Activated T-cell treated with anti-CD3 and anti-CD28 coated beads for 48 hours (primary cell): ENCODE data around the gene ENTR1.

Source experiments
- DNase-seq: peaks from one replicate; pipeline ENCODE4 v3.0.0-alpha.2; 2020; ENCODE audit warnings: low read depth

Gene ENTR1

GRCh38 chr9:136377341-136378169, 32.9 kb downstream of the ENTR1 start:
- DNase-seq = no peak

DNA sequence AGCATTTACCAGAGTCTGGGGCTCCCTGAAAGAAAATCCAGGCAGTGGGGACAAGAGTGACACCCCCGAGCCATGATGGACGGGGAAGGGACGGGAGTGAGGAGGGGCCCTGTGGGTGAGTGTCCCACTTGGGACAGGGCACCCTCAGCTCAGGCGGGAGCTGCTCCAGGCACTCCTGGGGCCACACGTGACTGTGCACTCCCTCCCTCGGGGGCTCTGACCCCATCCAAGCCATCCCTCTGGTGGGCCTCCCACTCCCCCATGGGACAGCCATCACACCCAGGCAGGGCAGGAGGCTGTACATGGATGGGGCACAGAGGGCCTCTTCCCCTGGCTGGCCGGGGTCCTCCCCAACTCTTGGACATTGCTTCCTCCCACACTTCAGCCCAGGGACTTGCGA, 34.0 kb downstream of the ENTR1 start:
- DNase-seq = no peak

DNA sequence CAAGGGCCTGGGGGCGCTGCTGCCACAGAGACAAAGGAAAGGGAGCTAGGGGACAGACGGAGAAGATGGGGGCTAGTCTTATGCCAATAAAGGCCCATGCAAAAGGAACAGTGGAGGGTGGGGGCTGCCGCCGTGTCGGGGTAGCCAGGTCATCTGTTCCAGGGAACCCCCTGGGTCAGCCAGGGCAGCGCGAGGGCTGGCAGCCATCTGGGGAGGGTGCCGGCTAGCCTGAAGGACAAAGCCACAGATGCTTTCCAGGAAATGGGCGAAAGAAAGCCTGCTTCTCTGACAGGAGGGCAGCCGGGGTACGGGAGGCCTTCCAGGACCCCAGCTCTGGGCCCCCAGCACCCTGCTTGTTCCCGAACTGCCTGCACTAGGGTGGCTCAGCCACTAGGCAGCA, 35.3 kb downstream of the ENTR1 start:
- no peak for DNase-seq

DNA sequence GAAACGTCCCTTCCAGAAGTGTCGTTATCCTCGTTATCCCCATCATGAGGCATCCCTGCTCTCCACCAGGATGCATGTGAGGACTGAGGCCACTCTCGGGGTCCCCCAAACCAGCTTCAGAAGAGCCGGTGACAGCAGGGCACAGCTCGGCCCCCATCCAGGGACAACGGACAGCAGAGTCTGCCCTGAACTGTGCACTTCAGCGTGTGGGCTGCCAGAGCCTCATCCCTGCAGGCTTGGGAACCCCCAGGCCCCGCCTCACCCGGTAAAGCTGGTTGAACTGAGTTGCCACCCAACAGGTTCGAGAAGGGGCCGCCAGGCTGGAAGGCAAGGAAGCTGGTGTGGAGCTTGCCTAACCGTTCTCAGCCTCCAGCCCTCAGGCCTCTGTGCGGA, 36.2 kb downstream of the ENTR1 start:
- no peak for DNase-seq

DNA sequence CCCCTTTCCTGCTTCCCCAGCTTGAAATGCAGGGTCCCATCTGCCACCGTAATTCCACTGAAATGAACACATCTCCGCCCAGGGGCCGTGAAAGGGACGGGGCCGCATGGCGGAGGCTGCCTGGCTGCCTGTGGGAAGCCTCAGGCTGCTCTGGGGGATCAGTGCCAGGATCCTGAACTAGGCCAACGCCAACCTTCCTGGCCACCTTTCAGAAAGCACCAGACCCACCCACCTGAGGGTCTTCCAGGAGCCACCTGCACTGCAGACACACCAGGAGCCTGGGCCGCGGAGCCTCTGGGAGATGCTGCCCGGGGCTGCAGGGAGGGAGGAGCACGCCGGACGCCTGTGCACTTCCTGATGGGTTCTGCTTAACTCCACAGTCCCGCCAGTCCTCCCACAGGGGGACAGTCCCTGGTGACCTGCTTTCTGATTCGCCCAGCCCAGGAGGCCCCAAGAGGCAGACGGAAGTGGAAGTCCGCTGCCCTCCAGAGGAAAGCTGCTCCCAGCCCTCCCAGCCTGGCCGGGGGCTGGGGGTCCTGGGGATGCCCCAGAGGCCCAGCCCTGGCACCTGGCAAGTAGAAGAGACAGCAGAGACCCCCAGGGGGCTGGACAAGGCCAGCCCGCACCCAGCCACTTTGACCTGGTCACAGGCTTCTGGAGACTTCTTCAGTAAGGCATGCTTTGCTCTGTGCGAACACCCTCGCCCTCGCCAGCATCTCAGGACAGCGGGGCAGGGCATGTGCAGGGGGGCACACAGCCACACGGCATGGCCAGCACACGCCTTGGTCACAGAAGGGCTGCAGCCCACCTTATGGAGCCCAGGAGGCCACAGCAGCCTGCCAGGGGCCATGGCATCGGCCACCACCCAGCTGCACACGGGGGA, 36.9 kb downstream of the ENTR1 start, which contains the start of gene CARD9:
Gene CARD9, minus strand, starts transcription at position 370 of the 883 bp plus-strand sequence. CDS start 1,591 bp downstream, outside the sequence.
- peak; percentile 17 for DNase-seq

- DNase-seq = no peak
Observed at GRCh38 chr9:136372561-136373299, 37.7 kb downstream of the ENTR1 start.

DNA sequence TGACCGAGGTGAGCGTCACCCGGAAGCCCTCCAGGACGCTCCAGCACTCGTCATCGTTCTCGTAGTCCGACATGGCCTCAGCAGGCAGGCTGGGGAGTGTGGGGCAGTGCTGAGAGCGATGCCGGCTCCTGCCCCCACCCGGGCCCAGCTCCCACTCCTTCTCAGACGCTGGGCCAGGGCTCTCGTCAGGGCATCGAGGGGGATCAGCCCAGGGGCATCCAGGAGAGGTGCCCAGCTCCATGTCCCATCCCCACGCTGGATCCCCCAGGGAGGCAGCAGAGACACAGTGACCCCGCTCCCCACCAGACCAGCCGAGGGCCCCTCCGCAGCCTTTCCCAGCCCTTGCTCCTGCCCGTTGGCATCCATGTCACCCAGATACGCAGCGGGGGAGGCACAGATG, 38.4 kb downstream of the ENTR1 start:
- no peak for DNase-seq

GRCh38 chr9:136371533-136371880, 38.9 kb downstream of the ENTR1 start:
- no peak for DNase-seq

DNA sequence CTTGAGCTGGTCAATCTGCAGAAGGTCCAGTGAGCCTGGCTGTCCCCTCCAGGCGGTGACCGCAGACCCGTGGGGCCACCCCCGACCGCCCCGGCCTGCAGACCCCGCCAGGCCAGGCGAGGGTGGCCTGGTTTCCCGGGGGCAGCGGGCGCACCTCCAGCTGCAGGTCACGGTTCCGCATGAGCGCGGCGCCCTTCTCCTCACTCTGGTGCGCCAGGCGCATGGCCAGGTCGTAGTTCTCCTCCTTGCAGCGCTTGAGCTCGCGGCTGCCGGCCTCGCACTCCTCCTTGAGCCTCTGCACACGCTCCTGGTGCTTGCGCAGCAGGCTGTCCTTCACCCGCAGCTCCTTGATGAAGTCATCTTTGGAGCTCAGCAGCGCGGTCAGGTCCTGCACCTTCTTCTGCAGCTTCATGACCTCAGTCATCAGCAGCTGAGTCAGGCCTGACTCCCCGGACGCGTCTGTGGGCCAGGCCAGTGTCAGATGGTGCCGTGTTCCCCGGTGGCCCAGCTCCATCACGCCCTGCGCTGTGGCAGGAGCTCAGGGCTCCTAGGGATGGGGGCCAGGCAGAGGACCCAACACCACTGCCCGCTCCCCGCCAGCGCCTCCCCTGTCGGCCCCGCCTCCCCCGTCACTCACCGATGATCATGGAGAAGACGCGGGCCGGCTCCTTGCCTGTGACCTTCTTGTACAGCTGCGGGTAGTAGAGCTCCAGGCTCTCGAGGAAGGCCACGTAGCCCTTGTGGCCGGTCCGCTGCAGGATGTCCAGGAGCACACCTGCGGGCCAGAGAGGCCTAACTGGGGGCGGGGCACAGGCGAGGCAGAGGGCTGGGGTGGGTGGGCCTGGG, 39.5 kb downstream of the ENTR1 start:
- DNase-seq = no peak

- no peak for DNase-seq
Observed at GRCh38 chr9:136370037-136370436, 40.4 kb downstream of the ENTR1 start.

DNA sequence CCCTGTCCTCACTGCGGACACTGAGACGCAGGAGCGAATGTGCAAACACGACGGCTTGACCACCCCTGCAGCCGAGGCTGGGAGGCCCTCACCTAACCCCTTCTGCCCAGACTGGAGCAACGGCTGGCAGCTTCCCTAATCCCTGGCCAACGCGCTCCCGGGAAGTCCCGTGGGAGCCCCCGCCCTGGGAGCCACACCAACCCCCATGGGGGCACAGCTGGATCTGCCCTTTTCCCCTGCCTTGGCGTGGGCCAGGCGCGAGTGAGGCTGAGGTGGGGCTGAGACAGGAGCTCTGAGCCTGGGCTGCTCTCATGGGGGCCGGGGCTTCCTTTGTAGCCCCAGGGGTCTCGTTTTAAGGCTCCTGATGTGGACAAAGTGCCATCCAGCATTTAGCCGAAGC, 42.2 kb downstream of the ENTR1 start:
- DNase-seq = no peak

GRCh38 chr9:136367296-136368145, 42.9 kb downstream of the ENTR1 start:
- no peak for DNase-seq

DNA sequence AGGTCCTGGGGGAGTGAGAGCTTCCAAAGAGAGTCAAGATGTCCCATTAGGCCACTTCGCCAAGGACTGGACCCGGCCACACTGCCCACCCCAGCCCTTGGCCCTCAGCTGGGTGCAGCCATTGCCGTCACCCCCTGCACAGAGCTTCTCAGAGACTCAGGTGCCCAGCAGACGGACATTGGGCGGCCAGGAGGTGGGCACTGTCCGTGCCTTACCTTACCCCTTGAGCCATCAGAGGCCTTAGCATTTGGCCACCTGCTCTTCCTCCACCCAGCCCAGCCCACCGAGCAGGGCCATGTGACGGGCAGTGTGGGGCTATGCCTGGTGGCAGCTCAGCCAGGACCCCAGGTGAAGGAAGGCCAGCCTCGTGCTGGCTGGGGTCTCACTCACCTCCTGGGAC, 43.6 kb downstream of the ENTR1 start:
- DNase-seq = no peak

- no peak for DNase-seq
Observed at GRCh38 chr9:136365775-136366222, 44.6 kb downstream of the ENTR1 start.

- no peak for DNase-seq
Observed at GRCh38 chr9:136364942-136365774, 45.3 kb downstream of the ENTR1 start.

DNA sequence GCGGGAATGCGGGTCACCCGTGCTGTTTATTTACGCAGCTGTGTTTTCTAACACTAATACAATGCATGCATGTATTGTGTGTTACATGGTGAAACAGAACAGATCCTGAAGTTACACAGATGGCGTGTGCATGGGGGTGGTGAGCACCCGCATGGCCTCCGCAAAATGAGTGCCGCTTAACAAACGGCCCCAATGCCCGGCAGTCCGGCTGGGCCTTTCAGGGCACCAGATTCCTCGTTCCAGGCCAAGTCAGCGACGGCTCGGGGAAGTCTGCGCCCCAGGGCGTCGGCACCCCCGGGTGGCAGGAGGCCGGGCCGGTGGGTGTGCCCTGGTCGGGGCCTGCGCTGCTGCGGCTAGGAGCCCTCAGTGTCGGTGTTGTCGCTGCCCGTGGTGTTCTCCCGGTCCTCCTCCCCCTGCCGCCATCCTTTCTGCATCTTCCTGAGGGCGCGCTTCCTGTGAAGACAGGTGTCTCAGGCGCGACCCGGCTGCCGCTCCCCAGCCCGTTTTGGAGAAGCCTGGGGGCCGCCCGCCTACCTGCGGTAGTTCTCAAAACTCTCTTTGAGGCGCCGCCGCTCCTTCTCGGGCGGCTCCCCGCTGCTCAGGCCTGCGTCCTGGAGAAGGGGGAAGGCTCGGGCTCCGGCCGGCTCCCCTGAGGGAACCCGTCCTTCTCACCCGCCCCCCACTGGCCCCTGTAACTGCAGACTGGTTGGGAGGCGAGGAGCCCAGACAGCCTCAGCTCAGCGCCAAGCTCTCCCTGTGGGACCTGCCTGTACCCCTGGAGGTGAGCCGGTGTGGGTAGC, 46.3 kb downstream of the ENTR1 start:
- no peak for DNase-seq

GRCh38 chr9:136363106-136363948, 47.1 kb downstream of the ENTR1 start, which contains the start of gene DNLZ:
Gene DNLZ (minus strand): TSS chr9:136363744. CDS start chr9:136363714, 30 bp downstream.
- DNase-seq = peak; percentile 96

- DNase-seq = no peak
Observed at GRCh38 chr9:136362450-136362784, 48.0 kb downstream of the ENTR1 start.
